ENCODE results near the gene RACGAP1.

The RACGAP1 gene

GRCh38 chr12:50025187-50026059 is at the start of gene RACGAP1:
Gene RACGAP1, minus strand, starts transcription at chr12:50025494. Its CDS starts 8,779 bp downstream, at chr12:50016715.
- peak; percentile 99 for DNase-seq (ENCODE audit: low read depth)

- DNase-seq (ENCODE audit: low read depth) = no peak
Measured at GRCh38 chr12:50073712-50074111, 48.4 kb upstream of the RACGAP1 start.

GRCh38 chr12:50073206-50073605 is 47.9 kb upstream of the RACGAP1 start:
- no peak for DNase-seq (ENCODE audit: low read depth)

- no peak for DNase-seq (ENCODE audit: low read depth)
Measured at GRCh38 chr12:50072198-50072907, 47.1 kb upstream of the RACGAP1 start.

GRCh38 chr12:50070314-50071060 is 45.2 kb upstream of the RACGAP1 start:
- peak; percentile 88 for DNase-seq (ENCODE audit: low read depth)

GRCh38 chr12:50069539-50069938 is 44.2 kb upstream of the RACGAP1 start:
- no peak for DNase-seq (ENCODE audit: low read depth)

GRCh38 chr12:50069069-50069468 is 43.8 kb upstream of the RACGAP1 start:
- DNase-seq (ENCODE audit: low read depth) = no peak

GRCh38 chr12:50066402-50066801 is 41.1 kb upstream of the RACGAP1 start:
- DNase-seq (ENCODE audit: low read depth) = peak; percentile 98

GRCh38 chr12:50065726-50066310 is 40.5 kb upstream of the RACGAP1 start:
- peak; percentile 68 for DNase-seq (ENCODE audit: low read depth)

- DNase-seq (ENCODE audit: low read depth) = no peak
Measured at GRCh38 chr12:50062728-50063460, 37.6 kb upstream of the RACGAP1 start.

- DNase-seq (ENCODE audit: low read depth) = no peak
Measured at GRCh38 chr12:50061946-50062686, 36.8 kb upstream of the RACGAP1 start.

GRCh38 chr12:50061171-50061570 is 35.9 kb upstream of the RACGAP1 start:
- no peak for DNase-seq (ENCODE audit: low read depth)

- DNase-seq (ENCODE audit: low read depth) = no peak
Measured at GRCh38 chr12:50060120-50060468, 34.8 kb upstream of the RACGAP1 start.

- peak; percentile 49 for DNase-seq (ENCODE audit: low read depth)
Measured at GRCh38 chr12:50059440-50060119, 34.3 kb upstream of the RACGAP1 start.

- no peak for DNase-seq (ENCODE audit: low read depth)
Measured at GRCh38 chr12:50058743-50059312, 33.5 kb upstream of the RACGAP1 start.

GRCh38 chr12:50057896-50058670 is 32.8 kb upstream of the RACGAP1 start:
- DNase-seq (ENCODE audit: low read depth) = no peak

GRCh38 chr12:50057000-50057841 is 31.9 kb upstream of the RACGAP1 start, which contains the start of gene ASIC1:
Gene ASIC1, plus strand, starts transcription at chr12:50057596. Its CDS starts 1,171 bp downstream, at chr12:50058767.
- DNase-seq (ENCODE audit: low read depth) = peak; percentile 78

GRCh38 chr12:50056639-50056976 is 31.3 kb upstream of the RACGAP1 start:
- no peak for DNase-seq (ENCODE audit: low read depth)
